Measurements from ENCODE around the gene PRKCQ.

GRCh38 chr10:6395606-6396005, 184.5 kb downstream of the PRKCQ start:
- no peak for TF ChIP-seq EZH2 (IDR thresholded peaks at IDR 0.05; ENCODE audit: borderline replicate concordance, low read depth, low read length, severe bottlenecking)
- TF ChIP-seq CTCF (IDR thresholded peaks at IDR 0.05; ENCODE audit: borderline replicate concordance, extremely low read depth, low read length, poor library complexity, severe bottlenecking) = no peak
